Bronchial epithelial cell (primary cell): ENCODE data around the gene CRADD. TPM values are rescaled to one million over a fixed set of nuclear protein-coding genes. Genes with fewer than 3 reads are reported as not detected.

Experiments used
- DNase-seq: peaks from one replicate; pipeline ENCODE4 v3.0.0-alpha.2; 2010; ENCODE audit warnings: low read depth
- FAIRE-seq: peaks from 2 replicates; lab custom pipeline; 2011; peaks lifted over from hg19 to GRCh38; lab: Jason Lieb, UNC
- H3K27me3 ChIP-seq: 2 replicates; pipeline ENCODE4 v1.5.1; 2011; ENCODE audit warnings: low read length; ENCODE audit not compliant: control insufficient read depth, insufficient read depth
- H3K36me3 ChIP-seq: 2 replicates; pipeline ENCODE4 v1.5.1; 2011; ENCODE audit warnings: low read length; ENCODE audit not compliant: control insufficient read depth, insufficient read depth
- H3K4me3 ChIP-seq: 2 replicates; pipeline ENCODE4 v1.5.1; 2011; ENCODE audit warnings: mild to moderate bottlenecking, low read depth, low read length, control low read depth
- total RNA-seq: library from RNA; depleted of rRNA; stranded (reverse); fragments of >200 nt; gene quantifications from 2 replicates; pipeline ENCODE4 v1.2.1, GENCODE V29; 2014
- TF ChIP-seq, protein P1 (sequence below): IDR thresholded peaks from 2 replicates; pipeline ENCODE4 v1.5.1; 2011; ENCODE audit warnings: mild to moderate bottlenecking, moderate library complexity, low read length, control low read depth, inconsistent platforms; ENCODE audit not compliant: insufficient read depth, severe bottlenecking

CRADD gene
- total RNA-seq, 1 donor from 2014 or later = 11.8 TPM

DNA sequence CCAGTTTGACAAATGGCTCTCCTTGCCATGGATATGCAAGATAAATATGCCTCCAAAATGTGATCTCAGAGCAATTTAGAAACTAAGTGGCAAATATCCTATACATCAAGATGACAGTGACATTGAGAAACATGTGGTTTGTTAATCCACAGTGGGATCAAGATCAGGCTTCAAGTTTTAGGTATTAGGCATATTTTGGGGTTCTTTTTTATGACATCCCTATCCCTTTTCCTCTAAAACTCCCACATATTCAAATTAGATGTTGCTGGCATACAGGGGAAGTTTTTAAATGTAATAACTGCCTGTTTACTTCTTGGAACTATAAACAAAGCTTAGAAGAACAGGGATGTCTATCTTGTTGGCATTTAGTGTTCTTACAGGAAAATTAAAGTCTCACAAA lies 179.4 kb downstream of the CRADD start:
- H3K27me3 ChIP-seq = no peaks in the 10 kb centered on the region
- no peak overlapping the region for H3K4me3 ChIP-seq
- DNase-seq (no peak), FAIRE-seq (no peak)
- TF ChIP-seq, protein P1, sequence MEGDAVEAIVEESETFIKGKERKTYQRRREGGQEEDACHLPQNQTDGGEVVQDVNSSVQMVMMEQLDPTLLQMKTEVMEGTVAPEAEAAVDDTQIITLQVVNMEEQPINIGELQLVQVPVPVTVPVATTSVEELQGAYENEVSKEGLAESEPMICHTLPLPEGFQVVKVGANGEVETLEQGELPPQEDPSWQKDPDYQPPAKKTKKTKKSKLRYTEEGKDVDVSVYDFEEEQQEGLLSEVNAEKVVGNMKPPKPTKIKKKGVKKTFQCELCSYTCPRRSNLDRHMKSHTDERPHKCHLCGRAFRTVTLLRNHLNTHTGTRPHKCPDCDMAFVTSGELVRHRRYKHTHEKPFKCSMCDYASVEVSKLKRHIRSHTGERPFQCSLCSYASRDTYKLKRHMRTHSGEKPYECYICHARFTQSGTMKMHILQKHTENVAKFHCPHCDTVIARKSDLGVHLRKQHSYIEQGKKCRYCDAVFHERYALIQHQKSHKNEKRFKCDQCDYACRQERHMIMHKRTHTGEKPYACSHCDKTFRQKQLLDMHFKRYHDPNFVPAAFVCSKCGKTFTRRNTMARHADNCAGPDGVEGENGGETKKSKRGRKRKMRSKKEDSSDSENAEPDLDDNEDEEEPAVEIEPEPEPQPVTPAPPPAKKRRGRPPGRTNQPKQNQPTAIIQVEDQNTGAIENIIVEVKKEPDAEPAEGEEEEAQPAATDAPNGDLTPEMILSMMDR = no peak
- H3K36me3 ChIP-seq = no peaks in the 10 kb centered on the region

- H3K36me3 ChIP-seq = no peaks in the 10 kb centered on the region
- no peak for FAIRE-seq
- DNase-seq = peak; percentile 82
- no peak overlapping the region for H3K4me3 ChIP-seq
- H3K27me3 ChIP-seq = no peaks in the 10 kb centered on the region
- TF ChIP-seq, protein P1 = no peak
These were observed 180.2 kb downstream of the CRADD start for GRCh38 chr12:93857279-93857938.

- no peak overlapping the region for H3K4me3 ChIP-seq
These were observed 180.8 kb downstream of the CRADD start for GRCh38 chr12:93857991-93858447.

DNA sequence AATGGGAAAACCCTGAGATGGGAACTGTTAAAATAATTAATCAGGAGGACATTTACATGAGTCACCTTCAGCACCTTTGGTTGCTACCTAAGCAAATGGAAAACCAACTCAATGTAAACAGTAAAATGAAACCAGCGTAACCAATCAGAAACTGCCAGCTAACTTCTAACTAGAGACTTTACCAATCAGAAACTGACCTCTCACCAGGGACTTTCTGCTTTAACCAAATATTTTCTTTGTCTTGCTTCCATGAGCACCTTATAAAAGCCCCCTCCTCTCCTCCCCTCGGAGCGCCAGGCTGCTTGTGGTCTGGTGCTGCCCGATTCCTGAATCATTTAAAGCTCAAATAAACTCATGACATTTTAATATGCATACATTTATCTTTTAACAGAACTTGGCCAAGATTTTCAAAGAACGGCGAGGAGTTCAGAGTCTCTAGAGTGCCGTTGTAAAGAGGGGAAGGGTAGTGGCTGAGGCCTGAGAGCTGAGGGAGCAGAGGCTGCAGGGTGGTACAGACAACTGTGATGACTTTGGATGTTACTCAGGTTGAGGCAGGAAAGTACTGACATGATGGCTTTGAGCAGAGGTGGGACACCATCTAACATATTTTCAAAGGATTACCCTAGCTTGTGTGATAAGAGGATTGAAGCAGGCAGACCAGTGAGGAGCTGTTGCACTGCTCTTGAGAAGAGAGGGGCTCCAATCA lies 183.6 kb downstream of the CRADD start:
- no peak for FAIRE-seq

More at GRCh38 chr12:93857991-93858447, 180.8 kb downstream of the CRADD start:
- no peak for DNase-seq
- Histone ChIP-seq H3K27me3 (no peaks in the 10 kb centered on the region), H3K36me3 (no peaks in the 10 kb centered on the region)
- TF ChIP-seq, protein P1 = no peak
- no peak for FAIRE-seq

DNA sequence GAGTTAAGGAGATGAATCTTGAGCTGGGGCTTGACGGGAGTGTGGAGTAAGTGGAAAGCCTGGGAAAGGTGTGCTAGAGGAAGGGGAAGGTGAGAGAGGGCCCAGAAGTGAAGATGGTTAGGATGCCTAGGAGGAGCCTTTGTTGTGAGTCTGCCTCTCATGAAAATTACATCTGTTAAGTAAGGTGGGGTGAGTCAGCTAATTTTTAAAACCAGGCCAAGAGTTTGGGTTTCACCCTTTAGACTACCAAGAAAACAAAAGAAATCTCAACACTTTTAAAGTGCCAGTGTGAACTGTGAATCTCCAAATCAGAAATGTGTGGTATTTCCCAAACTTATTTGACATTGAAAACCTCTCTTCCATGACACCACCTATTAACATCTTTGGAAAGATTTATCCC lies 185.2 kb downstream of the CRADD start:
- no peak for DNase-seq
- Histone ChIP-seq H3K4me3 (no peak overlapping the region), H3K27me3 (no peaks in the 10 kb centered on the region), H3K36me3 (no peaks in the 10 kb centered on the region)
- no peak for FAIRE-seq
- TF ChIP-seq, protein P1 = no peak

More for the DNA sequence above, 183.6 kb downstream of the CRADD start:
- peak; percentile 40 for DNase-seq
- Histone ChIP-seq H3K27me3 (no peaks in the 10 kb centered on the region), H3K36me3 (no peaks in the 10 kb centered on the region), H3K4me3 (no peak overlapping the region)
- TF ChIP-seq, protein P1 = no peak
